ENCODE results near the gene GOLGA6A.
A peak's percentile ranks its signal among the peaks of the same experiment; 100 is the strongest.

Gene GOLGA6A

DNA sequence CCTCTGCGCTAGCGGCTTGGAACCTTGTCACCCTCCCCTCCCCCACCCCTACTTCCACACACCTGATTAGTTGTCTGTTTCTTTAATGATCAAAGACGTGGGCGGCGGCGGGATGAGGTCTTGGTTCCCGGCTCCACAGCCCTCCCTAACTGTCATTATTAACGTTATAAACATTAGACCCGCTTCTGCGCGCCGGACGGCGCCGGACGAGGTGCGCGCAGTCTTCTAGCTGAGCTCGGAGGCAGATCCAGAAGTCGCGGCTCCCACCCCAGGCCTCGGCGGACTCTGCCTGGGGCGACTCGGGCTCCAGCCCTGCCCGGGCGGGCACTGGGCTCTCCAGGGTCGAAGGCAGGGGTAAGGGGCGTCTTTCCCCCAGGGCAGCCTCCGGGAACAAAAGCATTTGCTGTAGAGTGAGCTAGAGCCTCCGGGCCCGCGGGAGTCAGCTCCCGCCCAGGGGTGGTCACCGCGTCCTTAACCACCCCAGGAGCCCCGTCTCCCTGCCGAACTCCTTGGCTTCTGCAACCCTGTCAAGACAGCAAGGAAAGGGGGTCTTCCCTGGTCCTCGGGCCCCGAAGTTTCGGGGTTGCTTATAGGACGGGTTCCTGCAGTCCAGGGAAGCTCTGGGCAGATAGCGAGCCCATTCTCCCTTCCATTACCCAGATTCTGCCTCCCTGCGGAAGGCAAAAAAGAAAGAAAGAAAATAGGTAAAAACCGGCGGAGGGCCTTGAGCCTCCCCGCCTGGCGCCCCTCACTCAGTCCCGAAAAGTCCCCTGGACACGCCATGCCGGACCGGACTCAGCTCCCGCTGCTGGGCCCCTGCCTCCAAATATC, 45.8 kb upstream of the GOLGA6A start:
- no peak overlapping the region for H3K4me3 ChIP-seq (ENCODE audit: low read length)
- no peak for TF ChIP-seq CTCF (IDR thresholded peaks at IDR 0.05; ENCODE audit: insufficient read depth, low read depth, low read length, missing control alignments)
- no peak for DNase-seq (ENCODE audit: low read depth)

DNA sequence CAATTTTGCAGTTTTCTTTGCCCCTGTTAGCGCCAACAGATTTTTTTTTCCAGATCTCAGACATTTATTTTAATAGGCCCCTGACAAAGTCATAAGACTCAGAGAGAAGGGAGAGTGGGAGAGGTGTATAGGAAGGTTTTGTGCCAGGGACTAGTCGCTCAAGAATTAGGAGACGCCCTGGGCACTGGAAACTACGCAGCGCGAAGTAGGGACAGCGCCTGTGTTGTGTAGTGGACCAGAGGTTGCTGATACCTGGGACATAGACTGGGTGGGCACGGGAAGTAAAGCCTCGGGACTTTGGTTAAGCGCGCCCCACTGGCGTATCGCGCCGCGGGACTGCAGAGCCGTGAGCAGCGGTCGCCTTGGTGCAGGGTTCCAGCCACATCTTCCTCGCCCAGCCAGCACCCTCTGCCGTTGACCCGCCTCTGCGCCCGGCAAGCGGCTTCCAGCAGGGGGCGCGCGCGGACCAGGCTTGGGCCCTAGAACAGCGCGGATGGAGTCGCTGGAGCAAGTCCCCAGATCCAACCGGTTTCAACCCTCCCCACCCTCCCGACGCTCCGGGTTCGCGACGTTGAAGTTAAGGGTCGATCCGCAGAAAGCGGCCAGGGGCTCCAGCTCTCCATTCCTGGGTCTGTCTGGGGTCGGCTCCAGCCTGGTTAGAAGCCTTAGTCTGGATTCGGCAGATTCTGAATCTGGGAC, 45.1 kb upstream of the GOLGA6A start:
- no peak overlapping the region for H3K4me3 ChIP-seq (ENCODE audit: low read length)
- TF ChIP-seq CTCF (IDR thresholded peaks at IDR 0.05; ENCODE audit: insufficient read depth, low read depth, low read length, missing control alignments), result peak; percentile 86
- peak; percentile 85 for DNase-seq (ENCODE audit: low read depth)

- TF ChIP-seq CTCF (IDR thresholded peaks at IDR 0.05; ENCODE audit: insufficient read depth, low read depth, low read length, missing control alignments), result no peak
- no peak for DNase-seq (ENCODE audit: low read depth)
- H3K4me3 ChIP-seq (ENCODE audit: low read length), result no peak overlapping the region
Measured at GRCh38 chr15:74124759-74125158, 42.4 kb upstream of the GOLGA6A start.

GRCh38 chr15:74124196-74124595, 41.8 kb upstream of the GOLGA6A start:
- no peak for DNase-seq (ENCODE audit: low read depth)
- no peak overlapping the region for H3K4me3 ChIP-seq (ENCODE audit: low read length)
- TF ChIP-seq CTCF (IDR thresholded peaks at IDR 0.05; ENCODE audit: insufficient read depth, low read depth, low read length, missing control alignments), result no peak

DNA sequence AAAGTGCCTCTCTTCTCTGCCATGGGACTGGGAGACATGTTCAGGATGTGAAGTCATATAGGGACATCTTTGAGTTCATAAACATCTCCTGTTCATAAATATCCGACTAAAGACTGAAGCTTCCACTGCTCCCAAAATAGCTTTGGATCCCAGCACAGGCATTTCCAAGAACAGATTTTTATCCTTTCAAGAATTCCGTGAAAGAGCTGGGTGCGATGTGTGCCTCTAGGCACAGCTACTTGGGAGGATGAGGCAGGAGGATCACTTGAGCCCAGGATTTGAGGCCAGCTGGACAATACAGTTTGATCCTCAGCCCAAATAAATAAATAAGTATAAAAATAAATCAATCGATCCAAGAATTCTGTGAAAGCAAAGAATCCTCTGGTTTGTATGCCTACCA, 41.3 kb upstream of the GOLGA6A start:
- no peak for DNase-seq (ENCODE audit: low read depth)
- no peak for TF ChIP-seq CTCF (IDR thresholded peaks at IDR 0.05; ENCODE audit: insufficient read depth, low read depth, low read length, missing control alignments)
- H3K4me3 ChIP-seq (ENCODE audit: low read length), result no peak overlapping the region

DNA sequence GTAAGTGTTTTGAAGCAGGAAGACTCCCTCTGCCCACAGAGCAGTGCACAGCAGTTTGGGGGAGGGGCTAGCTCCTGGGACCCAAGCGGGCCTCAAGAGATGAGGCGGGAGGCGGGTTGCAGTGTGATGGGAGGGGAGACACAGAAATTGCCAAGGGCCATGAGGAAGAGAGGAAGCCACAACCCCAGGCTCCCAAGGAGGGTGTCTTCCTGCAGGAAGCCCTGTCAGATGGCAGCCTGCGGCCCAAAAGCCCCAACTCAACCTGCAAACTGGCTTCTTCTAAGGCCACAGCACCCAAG, 40.7 kb upstream of the GOLGA6A start:
- no peak overlapping the region for H3K4me3 ChIP-seq (ENCODE audit: low read length)
- no peak for TF ChIP-seq CTCF (IDR thresholded peaks at IDR 0.05; ENCODE audit: insufficient read depth, low read depth, low read length, missing control alignments)
- no peak for DNase-seq (ENCODE audit: low read depth)
